ENCODE data around the gene LMAN2.

Gene LMAN2

DNA sequence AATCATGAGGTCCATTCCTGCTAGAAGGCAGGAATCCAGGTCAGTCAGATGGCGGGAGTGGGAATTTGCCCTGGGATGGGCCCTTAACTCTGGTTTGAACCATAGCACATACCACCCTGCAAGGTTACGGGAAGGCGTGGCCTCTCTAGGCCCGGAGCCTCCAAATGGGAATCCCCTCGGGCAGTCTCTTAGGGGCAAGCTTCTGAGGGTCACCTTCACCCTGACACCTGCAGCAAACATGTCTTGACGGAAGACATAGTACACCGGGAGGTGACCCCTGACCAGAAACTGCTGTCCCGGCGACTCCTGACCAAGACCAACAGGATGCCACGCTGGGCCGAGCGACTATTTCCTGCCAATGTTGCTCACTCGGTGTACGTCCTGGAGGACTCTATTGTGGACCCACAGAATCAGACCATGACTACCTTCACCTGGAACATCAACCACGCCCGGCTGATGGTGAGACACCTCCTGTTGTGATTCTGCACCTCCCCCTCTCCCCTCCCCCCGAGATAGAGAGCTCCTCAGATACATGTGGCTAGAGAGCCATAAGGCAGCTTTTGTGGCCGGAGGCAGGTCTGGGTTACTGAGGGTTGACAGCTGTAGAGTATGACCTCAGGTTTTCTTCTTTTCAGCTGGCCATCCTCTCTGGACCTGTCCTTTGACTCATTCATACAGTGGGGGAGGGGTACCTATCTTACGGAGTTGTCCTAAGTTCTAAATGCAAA lies 46.9 kb downstream of the LMAN2 start:
- peak; percentile 32 for DNase-seq

GRCh38 chr5:177303925-177304391 lies 47.5 kb downstream of the LMAN2 start:
- no peak for DNase-seq

GRCh38 chr5:177303121-177303924 lies 48.1 kb downstream of the LMAN2 start, which contains the start of the genes PRELID1 and RAB24:
PRELID1 (plus strand) TSS chr5:177303799; CDS start chr5:177303986, 187 bp downstream.
RAB24 (minus strand) TSS chr5:177303719; CDS start chr5:177303288, 431 bp downstream.
- DNase-seq = peak; percentile 89

- DNase-seq = no peak
Measured at GRCh38 chr5:177302354-177303110, 48.9 kb downstream of the LMAN2 start.

DNA sequence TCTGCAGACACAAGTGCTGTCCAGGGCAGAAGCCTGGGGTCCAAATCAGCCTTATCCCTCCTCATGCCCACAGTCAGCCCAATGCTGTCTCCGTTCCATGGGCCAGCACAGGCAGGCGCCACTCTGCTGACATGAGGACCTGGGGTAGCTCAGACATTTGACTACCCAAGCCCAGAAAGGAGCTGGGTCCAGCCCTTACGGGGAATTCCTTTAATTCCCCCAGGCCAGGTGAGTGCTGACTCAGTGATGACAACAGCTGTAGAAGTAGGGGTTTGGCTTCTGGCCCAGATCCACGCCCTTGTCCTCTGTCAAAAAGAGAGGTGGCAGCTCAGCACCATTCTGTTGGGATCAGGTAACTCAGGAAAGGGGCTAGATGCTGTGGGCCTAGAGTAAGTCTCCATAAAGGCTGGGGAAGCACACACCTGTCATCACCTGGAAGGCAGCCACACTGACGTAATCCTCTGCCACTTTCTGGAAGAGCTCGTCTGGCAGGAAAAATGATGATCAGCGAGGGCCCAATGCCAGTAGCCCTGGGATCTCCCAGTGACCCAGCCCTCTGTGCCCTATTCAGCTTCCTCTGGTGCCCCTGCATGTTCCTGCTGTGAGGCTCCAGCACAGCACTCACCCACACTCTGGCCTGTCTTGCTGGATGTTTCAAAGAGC lies 49.8 kb downstream of the LMAN2 start:
- no peak for DNase-seq

- DNase-seq = no peak
Measured at GRCh38 chr5:177300951-177301350, 50.5 kb downstream of the LMAN2 start.

DNA sequence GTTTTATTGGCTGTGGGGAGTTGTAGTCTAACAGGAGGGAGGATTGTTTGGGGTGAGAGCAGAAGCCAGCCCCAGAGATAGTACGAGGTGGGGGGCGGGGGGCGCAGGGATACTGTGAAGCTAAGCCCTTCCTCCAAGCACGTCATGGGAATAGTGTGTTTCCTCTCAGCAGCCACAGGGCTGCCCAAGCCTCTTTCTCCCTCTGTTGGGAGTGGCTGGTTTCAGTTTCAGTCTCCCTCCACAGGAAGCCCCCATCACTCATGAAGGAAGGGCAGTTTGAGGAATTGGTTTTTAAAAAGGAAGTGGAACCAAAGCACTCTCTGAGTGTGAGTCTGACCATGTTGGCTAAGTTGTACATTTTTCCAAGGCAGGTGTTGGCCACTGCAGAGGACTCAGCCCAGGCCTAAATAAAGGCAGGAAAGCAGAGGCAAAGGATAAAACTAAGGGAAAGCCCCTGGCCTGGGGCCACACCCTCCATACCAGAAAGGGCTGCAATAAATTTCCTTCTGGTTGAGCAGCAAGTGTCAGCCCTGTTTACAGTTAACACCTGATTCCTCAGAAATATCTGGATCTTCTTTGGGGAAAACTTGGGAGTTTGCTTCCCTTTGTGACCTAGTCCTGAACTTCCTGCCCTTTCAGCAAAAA lies 51.1 kb downstream of the LMAN2 start:
- DNase-seq = peak; percentile 30

DNA sequence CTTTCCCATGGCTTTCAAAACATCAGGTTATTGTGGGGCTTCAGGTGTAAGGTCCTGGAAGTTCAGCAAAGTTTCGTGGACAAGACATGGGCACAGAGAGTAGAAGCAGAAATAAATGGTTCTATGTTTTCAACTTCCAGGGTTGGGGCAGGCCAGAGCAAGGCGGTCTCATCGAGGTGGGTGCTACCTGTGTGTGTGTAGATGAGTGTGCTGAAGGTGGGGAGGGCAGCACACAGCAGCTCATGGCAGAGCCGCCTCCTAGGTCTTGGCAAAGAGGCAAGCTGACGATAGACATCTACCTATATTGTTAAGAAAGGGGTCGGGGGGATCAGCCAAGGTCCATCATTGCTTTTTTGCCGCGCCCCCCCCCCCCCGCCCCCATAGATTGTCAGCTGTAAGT lies 51.8 kb downstream of the LMAN2 start:
- DNase-seq = no peak

DNA sequence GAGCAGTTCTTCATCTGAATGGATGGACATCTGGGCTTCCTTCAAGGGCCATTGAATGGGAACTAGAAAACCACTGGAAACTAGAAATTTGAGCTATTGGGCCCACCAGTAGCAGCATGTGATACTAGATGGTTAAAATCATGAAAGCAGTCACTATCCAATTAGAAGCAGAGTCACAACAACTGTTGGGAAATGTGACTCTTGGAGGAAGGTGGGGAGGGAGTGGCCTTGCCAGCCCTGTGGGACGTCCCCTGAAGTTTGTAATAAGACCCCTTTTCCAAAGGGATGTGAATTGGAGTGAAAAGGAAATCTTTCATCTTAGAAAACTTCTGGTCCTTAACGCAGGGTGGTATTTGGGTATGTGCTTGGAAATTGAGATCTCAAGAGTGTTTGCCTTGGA lies 53.5 kb downstream of the LMAN2 start:
- no peak for DNase-seq

- DNase-seq = no peak
Measured at GRCh38 chr5:177296581-177296980, 54.9 kb downstream of the LMAN2 start.

DNA sequence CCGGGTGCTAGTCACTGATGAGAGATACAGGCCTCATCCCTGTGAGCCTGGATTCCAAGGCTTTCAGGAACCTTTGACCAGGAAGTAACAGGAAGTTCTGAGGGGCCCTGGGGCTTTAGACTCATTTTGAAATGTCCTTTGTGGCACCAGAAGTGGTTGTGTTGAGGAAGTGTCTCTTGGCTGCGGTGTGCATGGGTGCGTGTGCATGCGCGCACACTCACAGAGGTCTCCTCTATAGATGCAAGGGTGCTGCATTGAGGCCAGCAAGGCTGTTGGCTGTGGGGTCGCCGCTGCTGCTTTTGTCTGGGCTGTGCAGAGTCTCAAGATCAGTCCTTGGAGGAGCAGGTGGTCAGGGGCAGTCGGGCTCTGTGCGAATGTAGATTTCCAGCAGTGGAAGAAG lies 55.5 kb downstream of the LMAN2 start:
- no peak for DNase-seq

GRCh38 chr5:177294632-177295031 lies 56.8 kb downstream of the LMAN2 start:
- DNase-seq = no peak

- DNase-seq = no peak
Measured at GRCh38 chr5:177293819-177294581, 57.5 kb downstream of the LMAN2 start.

- DNase-seq = no peak
Measured at GRCh38 chr5:177291735-177292134, 59.7 kb downstream of the LMAN2 start.

DNA sequence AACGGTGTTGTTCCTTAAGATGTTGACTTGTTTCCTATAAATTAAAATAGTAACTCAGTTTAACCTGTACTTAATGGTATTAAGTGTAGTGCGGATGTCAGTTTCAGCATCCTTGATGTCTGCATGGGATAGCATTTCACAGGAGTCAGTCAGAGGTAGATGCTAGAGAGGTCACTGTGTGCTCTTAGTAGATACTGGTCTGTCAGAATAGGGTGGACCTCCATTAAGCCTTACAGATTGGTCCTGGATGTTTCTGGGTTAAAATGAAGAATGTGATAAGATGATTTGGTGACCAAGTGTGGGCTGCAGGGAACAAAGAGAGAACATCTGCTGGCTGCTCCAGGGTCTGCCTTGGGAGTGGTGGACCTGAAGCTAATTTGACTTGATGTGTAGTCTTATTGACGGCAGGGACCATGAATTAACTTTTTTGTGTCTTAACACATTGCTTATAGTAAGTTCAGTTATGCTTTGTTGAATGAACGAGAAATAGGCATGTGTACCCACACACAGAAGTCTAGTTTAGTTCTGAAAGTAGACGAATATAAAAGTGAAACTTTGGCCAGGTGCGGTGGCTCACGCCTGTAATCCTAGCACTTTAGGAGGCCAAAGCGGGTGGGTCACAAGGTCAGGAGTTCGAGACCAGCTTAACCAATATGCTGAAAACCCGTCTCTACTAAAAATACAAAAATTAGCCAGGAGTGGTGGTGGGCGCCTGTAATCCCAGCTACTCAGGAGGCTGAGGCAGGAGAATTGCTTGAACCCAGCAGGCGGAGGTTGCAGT lies 60.5 kb downstream of the LMAN2 start:
- DNase-seq = no peak

- DNase-seq = no peak
Measured at GRCh38 chr5:177288191-177288590, 63.3 kb downstream of the LMAN2 start.
